GM20000 (cell line): ENCODE measurements around the gene ANKRD24.

Experiments used
- DNase-seq: peaks from one replicate; pipeline ENCODE4 v3.0.0; 2012; ENCODE audit warnings: low spot score
- TF ChIP-seq, protein P1 (sequence below): IDR thresholded peaks from 2 replicates; pipeline ENCODE4 v1.5.1; 2012; ENCODE audit warnings: mild to moderate bottlenecking, control low read depth; ENCODE audit errors: extremely low read depth, missing control alignments

ANKRD24 gene

DNA sequence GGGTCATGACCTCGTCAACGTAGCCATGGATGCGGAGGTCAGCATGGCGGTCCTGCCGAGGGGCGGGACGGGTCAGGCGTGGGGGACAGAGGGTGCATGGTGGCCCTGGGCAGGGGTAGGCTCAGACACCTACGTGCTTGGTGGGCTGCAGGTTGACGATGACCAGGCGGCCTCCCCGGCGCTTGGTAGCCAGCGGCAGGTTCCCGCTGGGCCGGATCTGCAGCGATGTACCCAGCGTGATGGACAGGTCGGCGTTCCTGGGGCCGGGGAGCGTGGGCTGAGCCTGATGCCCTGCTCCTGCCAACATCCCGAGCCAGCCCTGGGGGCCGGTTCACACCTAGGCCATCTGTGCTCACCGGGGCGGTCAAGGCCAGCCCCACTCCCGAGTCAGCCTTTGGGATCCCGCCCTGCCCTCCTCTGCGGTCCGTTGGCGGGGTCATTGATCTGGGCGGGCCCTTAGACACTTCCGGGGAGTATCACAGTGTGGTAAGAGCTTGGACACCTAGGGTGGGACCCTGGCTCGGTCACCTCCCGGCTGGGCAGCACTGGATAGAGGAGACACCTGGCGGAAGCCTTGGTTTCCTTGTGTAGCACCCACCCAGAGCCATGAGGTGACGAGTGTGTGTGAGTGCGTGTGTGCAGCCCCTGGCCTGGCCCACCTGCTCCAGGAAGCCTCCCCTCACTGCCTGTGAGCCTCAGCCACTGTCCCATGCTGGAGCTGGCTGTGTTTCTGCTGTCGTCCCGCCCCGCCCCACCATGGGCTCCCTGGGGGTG lies 7.4 kb upstream of the ANKRD24 start:
- DNase-seq, result no peak
- TF ChIP-seq, protein P1, sequence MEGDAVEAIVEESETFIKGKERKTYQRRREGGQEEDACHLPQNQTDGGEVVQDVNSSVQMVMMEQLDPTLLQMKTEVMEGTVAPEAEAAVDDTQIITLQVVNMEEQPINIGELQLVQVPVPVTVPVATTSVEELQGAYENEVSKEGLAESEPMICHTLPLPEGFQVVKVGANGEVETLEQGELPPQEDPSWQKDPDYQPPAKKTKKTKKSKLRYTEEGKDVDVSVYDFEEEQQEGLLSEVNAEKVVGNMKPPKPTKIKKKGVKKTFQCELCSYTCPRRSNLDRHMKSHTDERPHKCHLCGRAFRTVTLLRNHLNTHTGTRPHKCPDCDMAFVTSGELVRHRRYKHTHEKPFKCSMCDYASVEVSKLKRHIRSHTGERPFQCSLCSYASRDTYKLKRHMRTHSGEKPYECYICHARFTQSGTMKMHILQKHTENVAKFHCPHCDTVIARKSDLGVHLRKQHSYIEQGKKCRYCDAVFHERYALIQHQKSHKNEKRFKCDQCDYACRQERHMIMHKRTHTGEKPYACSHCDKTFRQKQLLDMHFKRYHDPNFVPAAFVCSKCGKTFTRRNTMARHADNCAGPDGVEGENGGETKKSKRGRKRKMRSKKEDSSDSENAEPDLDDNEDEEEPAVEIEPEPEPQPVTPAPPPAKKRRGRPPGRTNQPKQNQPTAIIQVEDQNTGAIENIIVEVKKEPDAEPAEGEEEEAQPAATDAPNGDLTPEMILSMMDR, result no peak

DNA sequence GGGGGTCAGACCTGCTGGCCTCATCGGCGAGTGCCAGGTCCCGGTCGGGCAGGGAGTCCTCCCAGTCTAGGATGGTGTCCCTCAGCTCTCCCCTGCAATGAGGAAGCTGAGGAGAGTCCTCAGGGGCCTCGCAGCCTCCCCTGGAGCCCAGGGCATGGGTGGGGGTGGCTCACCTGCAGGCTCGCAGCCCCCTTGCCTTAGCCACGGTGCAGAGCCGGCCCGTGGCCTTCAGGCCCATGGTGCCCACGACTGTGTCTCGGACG lies 6.9 kb upstream of the ANKRD24 start:
- DNase-seq, result no peak
- TF ChIP-seq, protein P1, result no peak

DNA sequence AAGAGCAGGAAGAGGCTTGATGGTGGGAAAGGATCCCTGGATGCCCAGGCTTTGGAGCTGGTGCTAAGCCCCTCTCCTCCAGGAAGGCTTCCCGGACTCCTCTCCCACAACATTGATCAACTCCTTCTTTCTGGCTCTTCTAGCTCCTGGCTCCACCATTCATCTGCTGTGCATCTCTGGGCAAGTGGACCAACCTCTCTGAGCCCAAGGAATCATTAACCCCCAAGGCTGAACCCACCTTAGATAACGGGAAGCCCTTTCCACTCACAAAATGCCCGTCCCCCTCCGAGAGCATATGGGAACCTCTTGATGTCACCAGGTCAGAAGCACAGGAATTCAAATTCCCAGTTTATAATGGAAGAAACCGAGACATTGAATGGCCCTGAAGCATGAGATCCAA lies 5.3 kb upstream of the ANKRD24 start:
- DNase-seq, result no peak
- TF ChIP-seq, protein P1, result no peak

DNA sequence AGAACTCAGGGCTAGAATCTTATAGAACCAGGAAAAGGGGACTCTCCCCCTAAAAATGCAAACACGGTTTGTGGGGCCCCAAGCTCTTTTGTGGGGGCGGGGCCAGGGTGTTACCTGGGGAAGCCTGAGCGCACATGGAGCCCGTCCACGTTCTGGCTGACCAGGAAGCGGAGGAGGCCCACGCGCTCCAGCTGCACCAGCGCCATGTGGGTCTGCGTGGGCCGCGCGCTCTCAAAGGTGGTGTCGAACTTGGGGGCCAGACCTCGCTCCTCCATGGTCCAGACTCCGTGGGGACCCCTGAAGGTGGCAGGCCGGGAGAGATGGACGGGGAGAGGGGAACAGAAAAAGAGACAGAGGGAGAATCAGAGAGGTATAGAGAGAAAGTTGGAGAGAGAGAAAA lies 3.5 kb upstream of the ANKRD24 start:
- TF ChIP-seq, protein P1, result no peak
- DNase-seq, result no peak

DNA sequence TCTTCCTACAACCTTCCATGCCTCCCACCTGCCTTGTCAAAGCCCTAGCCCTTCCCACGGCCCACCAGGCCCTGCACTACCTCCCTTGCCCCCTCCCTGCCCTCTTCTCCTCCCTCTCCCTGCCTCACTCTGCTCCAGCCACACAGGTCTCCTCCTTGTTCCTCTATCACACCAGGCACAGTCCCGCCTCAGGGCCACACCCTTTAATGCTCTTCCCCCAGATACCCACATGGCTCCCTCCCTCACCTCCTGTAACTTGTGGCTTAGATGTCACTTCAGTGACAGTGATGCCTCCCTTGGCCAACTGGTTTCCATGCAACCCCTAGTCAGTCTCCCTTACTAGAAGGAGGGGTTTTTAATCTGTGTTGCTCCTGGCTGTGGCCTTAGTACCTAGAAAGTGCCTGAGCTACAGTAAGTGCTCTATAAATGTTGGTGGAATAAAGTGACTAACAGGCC lies 1.4 kb upstream of the ANKRD24 start:
- no peak for DNase-seq
- TF ChIP-seq, protein P1, result no peak

DNA sequence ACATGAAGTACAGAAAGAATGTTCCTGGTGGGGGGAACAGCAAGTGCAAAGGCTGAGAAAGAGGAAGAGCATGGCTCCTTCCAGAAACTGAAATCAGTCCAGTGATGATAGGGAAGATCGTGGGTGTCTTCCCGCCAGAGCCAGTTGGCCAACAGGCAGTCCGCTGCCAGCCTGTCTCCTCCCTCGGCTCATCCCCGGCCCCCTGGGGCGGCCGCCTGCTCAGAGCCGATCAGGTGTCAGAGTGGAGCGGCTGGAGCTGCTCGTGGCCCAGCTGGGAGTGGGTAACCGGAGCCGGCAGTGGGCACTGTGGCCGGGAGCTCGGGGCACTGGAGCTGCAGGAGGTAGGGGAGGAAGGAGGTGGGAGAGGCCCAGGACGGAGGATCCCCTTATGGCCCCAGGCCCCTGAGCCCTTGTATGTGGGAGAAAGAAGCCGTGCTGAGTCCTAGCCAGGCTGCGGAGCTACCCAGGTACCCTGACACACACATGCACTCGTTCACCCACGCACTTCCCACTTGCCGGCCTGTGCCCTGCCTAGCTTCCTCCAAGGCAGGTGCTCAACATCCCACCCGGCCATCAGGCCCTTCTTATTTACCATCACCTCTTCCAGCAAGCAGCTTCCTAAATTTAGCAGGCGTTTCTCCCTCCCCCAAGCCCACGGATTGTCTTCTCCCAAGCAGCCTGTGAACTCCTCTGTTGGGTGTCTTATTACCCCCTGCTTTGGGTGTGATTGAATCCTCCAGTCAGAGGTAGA lies 1.7 kb downstream of the ANKRD24 start:
- DNase-seq, result no peak
- TF ChIP-seq, protein P1, result no peak

DNA sequence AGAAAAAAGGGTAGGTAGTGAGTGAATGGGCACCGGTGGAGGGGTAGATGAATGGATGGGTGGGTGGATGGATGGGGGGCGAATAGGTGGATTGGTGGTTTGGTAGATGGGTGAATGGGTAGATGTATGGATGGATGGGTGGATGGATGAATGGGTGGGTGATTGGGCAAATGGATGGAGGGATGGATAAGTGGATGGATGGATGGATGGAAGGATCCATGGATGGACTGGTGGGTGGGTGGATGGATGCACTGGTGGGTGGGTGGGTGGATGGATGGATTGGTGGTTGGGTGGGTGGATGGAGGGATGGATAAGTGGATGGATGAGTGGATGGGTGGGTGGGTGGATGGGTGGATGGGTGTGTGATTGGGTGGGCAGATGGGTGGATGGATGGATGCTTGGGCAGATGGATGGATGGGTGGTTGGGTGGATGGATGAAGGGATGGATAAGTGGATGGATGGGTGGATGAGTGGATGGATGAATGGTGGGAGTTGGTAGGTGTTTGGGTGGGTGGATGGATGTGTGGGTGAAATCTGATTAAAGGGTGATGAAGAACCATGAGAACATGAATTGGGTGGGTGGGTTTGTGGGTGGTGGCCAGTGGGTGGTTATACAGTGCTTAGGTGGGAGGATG lies 2.3 kb downstream of the ANKRD24 start:
- no peak for DNase-seq
- TF ChIP-seq, protein P1, result no peak
